H1 (cell line): ENCODE measurements around the gene STAG2. TPM values are rescaled to one million over a fixed set of nuclear protein-coding genes. Genes with fewer than 3 reads are reported as not detected.

ENCODE experiments used
- CTCF ChIA-PET: fragments of 300-600 bp; sonication (Branson Sonifier 250); formaldehyde crosslinking; loops from one replicate; lab custom pipeline; 2021; ENCODE audit not compliant: partially characterized antibody; lab: Charles Lee
- POLR2A ChIA-PET: fragments of 300-600 bp; sonication (Branson Sonifier 250); formaldehyde crosslinking; loops from one replicate; lab custom pipeline; 2021; ENCODE audit warnings: inconsistent platforms; ENCODE audit not compliant: partially characterized antibody; lab: Charles Lee
- DNase-seq, 2 experiments: peaks; one replicate each; pipeline versions ENCODE4 v3.0.0 to v3.0.0-alpha.2; 2010 to 2022; ENCODE audit warnings: low spot score in 2 of 2, low read depth in 1 of 2, mixed read lengths in 1 of 2
- FAIRE-seq: peaks from 2 replicates; lab custom pipeline; 2011; peaks lifted over from hg19 to GRCh38; lab: Jason Lieb, UNC
- H2AFZ ChIP-seq: 2 replicates; pipeline ENCODE4 v1.8.1; 2012; ENCODE audit warnings: low read length, inconsistent platforms
- H2AK5ac ChIP-seq: 2 replicates; pipeline ENCODE4 v1.6.1; 2013; ENCODE audit warnings: low read depth, low read length
- H2BK120ac ChIP-seq: replicated peaks from 2 replicates; pipeline ENCODE3; 2013; ENCODE audit warnings: low read depth, low read length, inconsistent platforms
- H2BK12ac ChIP-seq: 2 replicates; pipeline ENCODE4 v1.6.1; 2013; ENCODE audit warnings: low read depth, low read length
- H2BK15ac ChIP-seq: 2 replicates; pipeline ENCODE4 v1.6.1; 2013; ENCODE audit warnings: low read length
- H2BK20ac ChIP-seq: 2 replicates; pipeline ENCODE4 v1.6.1; 2013; ENCODE audit warnings: low read length
- H2BK5ac ChIP-seq: 2 replicates; pipeline ENCODE4 v1.6.1; 2013; ENCODE audit warnings: low read depth, low read length
- H3K14ac ChIP-seq: 2 replicates; pipeline ENCODE4 v1.6.1; 2013; ENCODE audit warnings: inconsistent platforms; ENCODE audit not compliant: insufficient read length
- H3K18ac ChIP-seq: 2 replicates; pipeline ENCODE4 v1.6.1; 2013; ENCODE audit warnings: low read length; ENCODE audit errors: extremely low read depth
- H3K23ac ChIP-seq: 2 replicates; pipeline ENCODE4 v1.6.1; 2013; ENCODE audit warnings: inconsistent platforms; ENCODE audit not compliant: insufficient read length
- H3K23me2 ChIP-seq: 2 replicates; pipeline ENCODE4 v1.6.1; 2013; ENCODE audit warnings: low read depth, low read length
- H3K27ac ChIP-seq: 2 replicates; pipeline ENCODE4 v1.6.1; 2011; ENCODE audit warnings: low read depth, low read length, inconsistent platforms
- H3K27me3 ChIP-seq, 4 experiments: replicated peaks in 1 of 4; 1 replicate in 1 of 4; 2 replicates in 3 of 4; pipeline versions ENCODE4 v1.6.1 to v1.8.1; 2011 to 2013; ENCODE audit warnings: low read length in 3 of 4, mild to moderate bottlenecking in 3 of 4, inconsistent platforms in 2 of 4, mixed read lengths in 2 of 4, moderate library complexity in 1 of 4; ENCODE audit not compliant: control insufficient read depth in 3 of 4, insufficient read depth in 3 of 4; ENCODE audit errors: extremely low read depth in 1 of 4
- H3K36me3 ChIP-seq, 4 experiments: 2 replicates each; pipeline versions ENCODE4 v1.6.1 to v1.8.1; 2011 to 2013; ENCODE audit warnings: mild to moderate bottlenecking in 4 of 4, low read length in 3 of 4, moderate library complexity in 2 of 4, control low read depth in 1 of 4, inconsistent platforms in 1 of 4; ENCODE audit not compliant: insufficient read depth in 4 of 4, control insufficient read depth in 2 of 4
- H3K4ac ChIP-seq: replicated peaks from 2 replicates; pipeline ENCODE3; 2013; ENCODE audit warnings: low read length, low read depth, mixed read lengths, inconsistent platforms; ENCODE audit not compliant: insufficient read length
- H3K4me1 ChIP-seq, 4 experiments: replicated peaks in 1 of 4; 1 replicate in 1 of 4; 2 replicates in 3 of 4; pipeline versions ENCODE4 v1.6.1 to v1.8.1; 2011 to 2013; ENCODE audit warnings: low read length in 3 of 4, inconsistent platforms in 2 of 4, mixed read lengths in 1 of 4; ENCODE audit not compliant: insufficient read depth in 4 of 4, control insufficient read depth in 3 of 4
- H3K4me2 ChIP-seq, 2 experiments: 2 replicates each; pipeline versions ENCODE4 v1.6.1 to v1.8.1; 2011 to 2013; ENCODE audit warnings: low read depth in 2 of 2, low read length in 2 of 2, control low read depth in 1 of 2, inconsistent platforms in 1 of 2, mild to moderate bottlenecking in 1 of 2; ENCODE audit not compliant: insufficient read depth in 1 of 2
- H3K4me3 ChIP-seq, 4 experiments: fragments of 200-600, 300-600 bp in 1 of 4; sonication (generic), shearing (Covaris generic), sonication (Bioruptor Twin) in 1 of 4; 2 replicates each; pipeline versions ENCODE4 v1.5.1 to v1.8.1; 2011 to 2016; ENCODE audit warnings: low read length in 4 of 4, low read depth in 3 of 4, control low read depth in 2 of 4, inconsistent platforms in 2 of 4, mild to moderate bottlenecking in 2 of 4, mixed read lengths in 1 of 4, moderate library complexity in 1 of 4; ENCODE audit not compliant: insufficient read depth in 2 of 4; ENCODE audit errors: extremely low read depth in 1 of 4
- H3K56ac ChIP-seq: replicated peaks from 2 replicates; pipeline ENCODE3; 2013; ENCODE audit warnings: low read depth, mild to moderate bottlenecking, mixed read lengths, low read length, inconsistent platforms; ENCODE audit not compliant: insufficient read length
- H3K79me1 ChIP-seq: 2 replicates; pipeline ENCODE4 v1.6.1; 2013; ENCODE audit warnings: low read depth, low read length, control low read depth
- H3K79me2 ChIP-seq, 2 experiments: 2 replicates each; pipeline versions ENCODE4 v1.6.1 to v1.8.1; 2012 to 2013; ENCODE audit warnings: low read length in 2 of 2, mild to moderate bottlenecking in 2 of 2, inconsistent platforms in 1 of 2; ENCODE audit not compliant: insufficient read depth in 2 of 2, control insufficient read depth in 1 of 2
- H3K9ac ChIP-seq, 4 experiments: replicated peaks in 1 of 4; 1 replicate in 1 of 4; 2 replicates in 3 of 4; pipeline versions ENCODE4 v1.6.1 to v1.8.1; 2011 to 2013; ENCODE audit warnings: low read depth in 3 of 4, low read length in 3 of 4, control low read depth in 2 of 4, mild to moderate bottlenecking in 2 of 4, moderate library complexity in 2 of 4, inconsistent platforms in 1 of 4; ENCODE audit errors: extremely low read depth in 1 of 4
- H3K9me3 ChIP-seq, 2 experiments: 2 replicates each; pipeline versions ENCODE4 v1.6.1 to v1.8.1; 2012 to 2013; ENCODE audit warnings: mild to moderate bottlenecking in 2 of 2, moderate library complexity in 2 of 2, control low read depth in 1 of 2, inconsistent platforms in 1 of 2, low read depth in 1 of 2, low read length in 1 of 2, mixed read lengths in 1 of 2; ENCODE audit not compliant: insufficient read depth in 2 of 2
- H4K20me1 ChIP-seq, 2 experiments: replicated peaks in 1 of 2; 2 replicates each; pipeline versions ENCODE3 to v1.8.1; 2011 to 2013; ENCODE audit warnings: inconsistent platforms in 2 of 2, low read length in 2 of 2, mild to moderate bottlenecking in 1 of 2; ENCODE audit not compliant: insufficient read depth in 2 of 2, control insufficient read depth in 1 of 2
- H4K5ac ChIP-seq: 2 replicates; pipeline ENCODE4 v1.6.1; 2013; ENCODE audit warnings: low read length, low read depth, mixed read lengths, inconsistent platforms; ENCODE audit not compliant: insufficient read length
- H4K8ac ChIP-seq: 2 replicates; pipeline ENCODE4 v1.8.0; 2013; ENCODE audit warnings: mild to moderate bottlenecking, moderate library complexity, low read length, inconsistent platforms; ENCODE audit not compliant: insufficient read depth; ENCODE audit errors: extremely low read depth
- H4K91ac ChIP-seq: replicated peaks from 2 replicates; pipeline ENCODE3; 2013; ENCODE audit warnings: low read length, mixed read lengths, inconsistent platforms; ENCODE audit not compliant: insufficient read length
- BACH1 ChIP-seq: IDR thresholded peaks from 2 replicates; pipeline ENCODE4 v1.6.1; 2012; ENCODE audit warnings: low read length, improper control_type of control experiment
- BRCA1 ChIP-seq: IDR thresholded peaks from 2 replicates; pipeline ENCODE4 v1.6.1; 2012; ENCODE audit warnings: low read depth, low read length, improper control_type of control experiment
- CBX8 ChIP-seq: fragments of 300-800, 300-1000 bp; sonication (generic); IDR thresholded peaks from 2 replicates; pipeline ENCODE4 v1.7.1; 2016; ENCODE audit warnings: low read depth, low read length, borderline replicate concordance
- CHD1 ChIP-seq: IDR thresholded peaks from 2 replicates; pipeline ENCODE4 v1.6.1; 2012; ENCODE audit warnings: low read depth, low read length, improper control_type of control experiment
- CREB1 ChIP-seq: IDR thresholded peaks from 2 replicates; pipeline ENCODE4 v1.6.1; 2012; ENCODE audit warnings: inconsistent platforms
- JUN ChIP-seq: IDR thresholded peaks from 2 replicates; pipeline ENCODE4 v1.6.1; 2011; ENCODE audit warnings: low read depth, mild to moderate bottlenecking, improper control_type of control experiment, low read length
- NANOG ChIP-seq: IDR thresholded peaks from 2 replicates; pipeline ENCODE4 v1.6.1; 2011; ENCODE audit warnings: low read length, low read depth, mild to moderate bottlenecking, inconsistent platforms; ENCODE audit not compliant: insufficient read depth, poor library complexity, severe bottlenecking
- POU5F1 ChIP-seq: IDR thresholded peaks from 2 replicates; pipeline ENCODE4 v1.6.1; 2011; ENCODE audit warnings: low read depth, mild to moderate bottlenecking, low read length, moderate library complexity
- RNF2 ChIP-seq: fragments of 200-900, 300-1000 bp; sonication (generic); IDR thresholded peaks from 2 replicates; pipeline ENCODE4 v1.7.1; 2016; ENCODE audit warnings: borderline replicate concordance, low read depth, mild to moderate bottlenecking, antibody characterized with exemption, low read length; ENCODE audit not compliant: poor library complexity, severe bottlenecking; ENCODE audit errors: missing control alignments
- SP4 ChIP-seq: IDR thresholded peaks from 2 replicates; pipeline ENCODE4 v1.6.1; 2012; ENCODE audit warnings: low read length, inconsistent platforms
- TBP ChIP-seq: IDR thresholded peaks from 2 replicates; pipeline ENCODE4 v1.6.1; 2011; ENCODE audit warnings: low read depth, low read length, improper control_type of control experiment
- WGBS, 2 experiments: shearing (Covaris generic) in 1 of 2; methylation state at CpG; one replicate each; pipeline versions ENCODE4 v1.1.6 to v1.1.7; 2013 to 2015; ENCODE audit warnings: low lambda C conversion rate in 2 of 2, mixed read lengths in 2 of 2, inconsistent platforms in 1 of 2, low coverage in 1 of 2, missing lambda C conversion rate in 1 of 2; ENCODE audit not compliant: insufficient replicate concordance in 2 of 2, insufficient coverage in 1 of 2, insufficient read length in 1 of 2; ENCODE audit errors: extremely low coverage in 1 of 2, missing lambda C conversion rate in 1 of 2; 5-methylcytosine and 5-hydroxymethylcytosine counted together
- polyA plus RNA-seq, 7 experiments: library from polyadenylated mRNA; depleted of rRNA in 3 of 7; stranded (reverse) in 5 of 7; unstranded in 2 of 7; fragments of >200 nt in 5 of 7; fragments of 200-250 nt in 2 of 7; gene quantifications; 1 replicate in 5 of 7; 2 replicates in 1 of 7; 4 replicates in 1 of 7; pipeline versions ENCODE4 v1.2.1 to v1.2.3, GENCODE V29; 2011 to 2013; ENCODE audit warnings: missing spikeins in 2 of 7, mixed read lengths in 2 of 7
- total RNA-seq: library from RNA; stranded (reverse); fragmentation: NEBNext Ultra II Directional; extraction: Animal tissue kit (Norgen Biotek cat#: 25700); gene quantifications from 2 replicates; pipeline ENCODE4 v1.2.1, GENCODE V29; 2021
- TF ChIP-seq, protein P1 (sequence below): IDR thresholded peaks from 2 replicates; pipeline ENCODE4 v1.6.1; 2011; ENCODE audit warnings: low read length, improper control_type of control experiment
- TF ChIP-seq, protein P2 (sequence below): IDR thresholded peaks from 2 replicates; pipeline ENCODE4 v1.6.1; 2012; ENCODE audit warnings: inconsistent platforms

Gene STAG2
- total and polyA plus RNA-seq, 2 of the 8 experiments (the other 6 are each of a cell fraction or from before 2014, with no cell fraction given): 20.3 to 94.9 TPM

DNA sequence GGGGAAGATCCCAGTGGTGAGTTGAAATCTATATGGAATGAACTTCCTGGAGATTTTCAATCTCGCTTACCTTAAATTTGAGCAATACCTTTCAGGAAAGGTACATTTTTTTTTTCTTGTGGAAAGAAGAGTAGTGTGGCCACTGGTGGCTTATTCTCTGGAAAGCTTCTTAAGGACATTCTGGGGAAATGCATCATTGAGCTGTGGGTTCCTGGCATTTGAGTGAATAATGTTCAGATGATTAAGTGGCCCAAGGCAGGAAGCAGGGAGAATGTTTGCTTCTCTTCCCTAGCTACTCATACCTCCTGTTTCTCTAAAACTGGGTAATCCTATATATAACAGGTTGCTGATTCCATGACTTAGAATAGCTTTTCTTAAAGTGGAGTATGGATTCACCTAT is 31.8 kb downstream of the STAG2 start:
- H3K23ac ChIP-seq: no peak overlapping the region
- POLR2A ChIA-PET: interaction anchor here (1.5 kb wide), 1 partner anchor 9 kb away, joined by 4 read pairs; no protein-coding TSS in a partner anchor
- H2BK5ac ChIP-seq: no peak overlapping the region
- CTCF ChIA-PET: no interaction called here
- H2BK120ac ChIP-seq: no peak overlapping the region
- no peaks in the 10 kb centered on the region for H3K9me3 ChIP-seq
- H3K23me2 ChIP-seq: no peaks in the 10 kb centered on the region
- FAIRE-seq (no peak), DNase-seq (no peak)
- H3K79me1 ChIP-seq: no peaks in the 10 kb centered on the region; the same call in 1 of the 2 replicates
- no peak overlapping the region for H2AK5ac ChIP-seq
- H4K91ac ChIP-seq: no peak overlapping the region
- H2AFZ ChIP-seq: no peak overlapping the region
- no peak overlapping the region for H2BK12ac ChIP-seq
- H4K8ac ChIP-seq: no peak overlapping the region
- 70% methylated on average over 1 of the region's 1 CpG; no CpG with 5 or more reads in 1 of the 2 experiments for WGBS, 2 experiments
- peaks cover 1 to 14% of the 10 kb centered on the region in 2 experiments for H4K20me1 ChIP-seq
- no peak overlapping the region for H3K4ac ChIP-seq
- no peak overlapping the region for H2BK15ac ChIP-seq
- H3K79me2 ChIP-seq: peaks cover 4 to 95% of the 10 kb centered on the region in 2 experiments; a peak in 3 of 4 replicates
- H3K36me3 ChIP-seq: no peaks in the 10 kb centered on the region
- H3K27me3 ChIP-seq: no peaks in the 10 kb centered on the region
- no peak overlapping the region for H3K18ac ChIP-seq
- no peak overlapping the region for H4K5ac ChIP-seq
- no peak overlapping the region for H3K4me2 ChIP-seq
- no peak overlapping the region for H3K27ac ChIP-seq
- H2BK20ac ChIP-seq: no peak overlapping the region
- H3K56ac ChIP-seq: no peak overlapping the region
- peaks cover 0 to 4% (median 0%) of the 10 kb centered on the region in 4 experiments; a peak in 1 of 7 replicates for H3K4me1 ChIP-seq
- no peak overlapping the region for H3K14ac ChIP-seq
- H3K9ac ChIP-seq: no peak overlapping the region
- H3K4me3 ChIP-seq: no peak overlapping the region
- no peak for TF ChIP-seq NANOG
- no peak for TF ChIP-seq BACH1
- TF ChIP-seq CBX8: no peak
- no peak for TF ChIP-seq SP4
- TF ChIP-seq, protein P1, sequence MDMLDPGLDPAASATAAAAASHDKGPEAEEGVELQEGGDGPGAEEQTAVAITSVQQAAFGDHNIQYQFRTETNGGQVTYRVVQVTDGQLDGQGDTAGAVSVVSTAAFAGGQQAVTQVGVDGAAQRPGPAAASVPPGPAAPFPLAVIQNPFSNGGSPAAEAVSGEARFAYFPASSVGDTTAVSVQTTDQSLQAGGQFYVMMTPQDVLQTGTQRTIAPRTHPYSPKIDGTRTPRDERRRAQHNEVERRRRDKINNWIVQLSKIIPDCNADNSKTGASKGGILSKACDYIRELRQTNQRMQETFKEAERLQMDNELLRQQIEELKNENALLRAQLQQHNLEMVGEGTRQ: no peak
- TF ChIP-seq CREB1: no peak
- no peak for TF ChIP-seq CHD1
- TF ChIP-seq TBP: no peak
- TF ChIP-seq POU5F1: no peak
- TF ChIP-seq RNF2: no peak
- no peak for TF ChIP-seq BRCA1
- TF ChIP-seq JUN: no peak
- TF ChIP-seq, protein P2, sequence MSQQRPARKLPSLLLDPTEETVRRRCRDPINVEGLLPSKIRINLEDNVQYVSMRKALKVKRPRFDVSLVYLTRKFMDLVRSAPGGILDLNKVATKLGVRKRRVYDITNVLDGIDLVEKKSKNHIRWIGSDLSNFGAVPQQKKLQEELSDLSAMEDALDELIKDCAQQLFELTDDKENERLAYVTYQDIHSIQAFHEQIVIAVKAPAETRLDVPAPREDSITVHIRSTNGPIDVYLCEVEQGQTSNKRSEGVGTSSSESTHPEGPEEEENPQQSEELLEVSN: no peak
